ENCODE results near the gene FYCO1.
A peak's percentile ranks its signal among the peaks of the same experiment; 100 is the strongest.

The FYCO1 gene

DNA sequence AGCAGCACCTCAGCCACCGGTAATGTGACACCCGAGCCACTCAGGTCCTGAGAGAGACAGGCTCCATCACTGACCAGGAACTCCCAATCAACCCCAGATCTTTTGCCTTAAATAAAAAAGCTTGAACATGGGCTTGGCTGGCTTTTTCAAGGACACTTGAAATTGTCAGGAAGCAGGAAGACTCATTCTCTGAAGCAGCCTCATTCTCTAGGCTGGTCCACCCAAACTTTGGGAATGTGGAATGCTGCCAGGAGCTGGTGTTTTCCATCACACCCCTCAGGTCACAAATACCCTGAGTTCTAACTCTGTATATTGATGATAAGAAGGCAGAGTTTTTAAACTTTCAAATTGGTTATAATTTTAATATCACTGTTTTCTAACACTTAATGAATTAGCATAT, 35.3 kb downstream of the FYCO1 start:
- DNase-seq, result no peak

DNA sequence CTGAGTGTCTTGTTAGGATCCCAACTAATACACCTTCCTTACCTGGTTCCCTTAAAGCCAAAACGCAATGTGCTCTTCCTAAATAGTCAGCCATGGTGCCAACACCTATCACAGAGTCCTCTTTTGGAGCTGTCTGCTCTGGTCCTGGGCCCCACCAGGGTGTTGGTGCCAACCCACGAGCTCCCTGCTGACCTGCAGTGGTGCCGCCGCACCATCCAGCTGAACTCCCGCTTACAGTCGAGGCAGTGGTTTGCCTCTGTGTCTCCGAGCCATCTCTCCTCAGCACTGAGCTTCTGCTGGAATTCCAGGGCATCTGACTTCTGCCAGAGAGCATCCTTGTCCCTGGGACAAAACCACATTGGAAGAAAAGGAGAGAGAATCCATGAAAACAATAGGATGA, 36.4 kb downstream of the FYCO1 start:
- no peak for DNase-seq

DNA sequence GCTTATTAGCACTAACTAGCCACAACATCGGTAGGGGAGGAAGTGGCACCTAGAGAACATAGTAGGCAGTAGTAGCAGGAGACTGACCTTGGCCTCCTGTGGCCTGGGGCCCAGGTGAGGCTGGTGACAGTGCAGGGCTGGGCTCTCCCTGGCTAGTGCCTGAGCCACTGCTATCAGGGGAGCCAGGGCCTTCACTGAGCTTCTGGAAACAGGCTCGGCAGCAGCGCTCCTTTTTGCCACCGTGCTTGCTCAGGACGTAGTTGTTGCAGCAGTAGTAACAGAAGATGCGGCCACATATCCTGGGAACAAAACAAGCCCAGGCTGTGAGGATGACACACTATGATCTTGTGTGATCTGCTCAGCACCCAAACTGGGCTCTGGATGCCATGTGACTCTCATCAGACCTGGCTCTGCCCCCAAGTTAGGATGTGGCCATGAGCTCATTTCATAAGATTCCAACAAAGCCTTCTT, 37.3 kb downstream of the FYCO1 start:
- DNase-seq, result no peak

DNA sequence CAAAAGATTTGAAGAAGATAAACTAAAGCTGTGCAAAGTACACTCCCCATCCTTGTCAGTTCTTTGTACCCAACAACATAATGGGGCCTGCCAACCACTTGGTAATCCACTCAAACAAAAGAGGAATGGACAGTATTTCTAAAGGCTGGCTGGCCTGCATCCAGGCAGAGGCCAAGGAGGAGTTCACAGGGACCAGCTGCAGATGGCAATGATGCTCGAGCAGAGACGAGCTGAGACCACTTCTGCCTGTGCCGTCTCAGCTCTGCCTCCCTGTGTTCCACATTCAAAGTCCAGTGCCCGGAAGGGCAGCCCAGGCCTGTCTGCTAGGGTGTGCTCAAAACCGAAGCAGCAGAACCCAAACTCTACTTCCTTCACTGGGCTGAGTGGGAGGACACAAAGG, 38.0 kb downstream of the FYCO1 start:
- no peak for DNase-seq

DNA sequence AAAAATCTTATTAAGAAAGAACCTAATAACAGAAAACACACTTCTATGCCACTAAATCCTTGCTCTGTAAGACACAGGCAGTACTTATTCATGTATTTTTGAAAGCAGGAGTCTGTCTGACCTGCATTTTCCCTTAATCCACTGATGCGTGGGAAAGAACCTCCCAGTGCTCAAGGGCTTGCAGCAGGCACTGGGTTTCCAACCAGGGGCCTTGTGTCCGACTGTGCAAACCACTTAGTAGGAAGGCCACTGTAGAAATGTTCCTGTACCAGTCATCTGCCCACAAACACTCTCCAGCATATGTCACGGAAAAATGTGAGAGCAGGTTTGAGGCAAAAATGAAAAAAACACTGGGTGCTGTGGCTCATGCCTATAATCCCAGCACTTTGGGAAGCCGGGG, 39.9 kb downstream of the FYCO1 start:
- no peak for DNase-seq

DNA sequence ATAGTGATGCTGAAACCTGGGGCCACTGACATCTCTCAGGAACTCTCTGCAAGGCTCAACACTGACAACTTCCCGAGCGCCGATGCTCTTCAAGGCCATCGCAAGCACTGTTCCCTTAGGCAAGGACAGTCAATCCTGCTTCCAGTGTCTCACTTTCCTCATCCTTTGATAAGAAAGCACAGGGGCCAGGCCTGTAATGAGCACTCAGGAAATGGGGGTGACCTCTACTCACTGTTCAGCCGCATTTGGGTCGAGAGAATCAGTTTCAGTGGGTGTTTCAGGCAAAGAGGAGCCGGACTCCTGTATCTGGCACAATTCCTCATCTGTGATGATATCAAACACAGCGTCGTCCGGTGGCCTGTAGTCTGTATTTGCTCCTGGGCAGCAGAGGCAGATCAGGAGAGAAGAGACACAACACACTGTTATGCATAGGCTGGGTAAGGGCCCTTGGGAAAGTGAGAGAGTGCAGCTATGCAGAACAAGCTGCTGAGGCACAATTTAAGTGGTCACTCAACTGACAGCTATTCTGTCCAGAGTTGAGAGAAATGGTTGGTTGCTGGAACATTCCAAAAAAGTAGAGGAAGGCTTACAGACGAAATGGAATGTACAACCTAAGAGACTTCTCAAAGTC, 40.5 kb downstream of the FYCO1 start:
- DNase-seq, result no peak

DNA sequence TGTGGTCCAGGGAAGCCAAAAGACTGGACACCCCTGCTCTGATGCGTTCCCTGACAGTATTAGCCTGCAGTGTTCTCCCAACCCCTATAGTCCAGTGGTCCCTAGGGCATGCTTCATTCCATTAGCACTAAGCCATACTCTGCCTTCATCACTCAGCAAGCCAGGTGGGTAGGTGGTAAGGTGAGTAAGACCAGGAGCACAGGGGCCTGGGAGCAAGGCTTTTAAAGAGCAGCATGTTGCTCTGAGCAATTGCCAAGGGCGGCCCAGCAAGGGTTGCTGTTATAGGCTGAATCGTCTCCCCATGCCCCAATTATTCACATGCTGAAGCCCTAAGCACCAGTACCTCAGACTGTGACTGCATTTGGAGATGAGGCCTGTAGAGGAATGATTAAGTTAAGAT, 41.3 kb downstream of the FYCO1 start:
- DNase-seq, result no peak

DNA sequence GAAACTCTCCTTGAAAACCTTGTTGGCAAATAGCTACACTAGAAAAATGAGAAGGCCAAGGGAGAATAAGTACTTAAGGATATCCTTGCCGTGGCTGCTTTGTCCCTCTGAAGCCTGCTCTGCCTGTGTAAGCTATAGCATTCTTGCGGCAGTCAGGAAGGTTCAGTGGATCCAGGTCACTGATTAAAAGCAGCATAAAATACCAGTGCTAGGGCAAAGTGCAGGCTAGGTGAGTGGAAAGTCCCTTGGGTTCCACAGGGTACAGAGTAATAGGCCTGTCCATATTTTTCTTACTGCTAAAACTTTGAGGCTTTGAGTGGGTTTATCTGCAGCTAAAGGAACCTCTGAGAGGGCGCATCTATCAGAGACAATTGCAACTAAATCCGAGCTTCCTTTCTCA, 42.1 kb downstream of the FYCO1 start:
- no peak for DNase-seq

DNA sequence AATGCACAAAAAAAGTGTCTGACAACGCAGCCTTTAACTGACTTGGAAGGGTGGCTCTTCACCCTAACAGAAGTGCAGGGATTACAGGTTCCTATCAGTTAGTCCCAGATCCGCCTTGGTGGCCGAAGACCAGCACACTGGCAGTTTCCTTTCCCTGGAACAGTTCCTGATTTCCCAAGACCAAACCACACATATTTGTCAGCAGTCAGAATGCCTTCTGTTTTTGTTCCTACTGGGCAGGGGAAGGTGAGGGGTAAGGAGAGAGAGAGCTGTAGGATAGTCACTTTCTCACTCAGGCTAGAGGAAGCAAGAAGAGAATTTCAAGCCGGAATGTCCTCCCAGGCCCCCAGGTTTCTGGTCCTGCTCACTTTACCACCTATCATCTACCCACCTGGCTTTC, 43.2 kb downstream of the FYCO1 start:
- no peak for DNase-seq

DNA sequence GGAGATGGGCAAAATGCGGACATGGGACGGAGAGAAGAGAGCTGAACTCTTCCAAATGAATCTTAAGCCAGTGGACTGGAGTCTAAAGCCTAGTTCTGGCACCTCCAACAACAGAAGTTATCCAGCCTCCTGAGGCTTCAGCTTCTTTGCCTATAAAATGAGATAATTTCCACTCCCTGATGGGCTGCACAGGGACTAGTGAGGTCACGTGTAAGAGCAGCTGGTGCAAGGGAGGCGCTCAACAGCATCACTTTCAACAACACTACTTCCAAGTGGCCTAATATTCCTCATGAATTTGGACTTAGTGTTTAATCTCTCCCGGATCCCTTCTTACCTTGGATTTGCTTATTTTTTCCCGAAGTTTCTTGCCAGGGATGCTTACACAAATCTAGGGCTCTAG, 43.7 kb downstream of the FYCO1 start:
- DNase-seq, result no peak

DNA sequence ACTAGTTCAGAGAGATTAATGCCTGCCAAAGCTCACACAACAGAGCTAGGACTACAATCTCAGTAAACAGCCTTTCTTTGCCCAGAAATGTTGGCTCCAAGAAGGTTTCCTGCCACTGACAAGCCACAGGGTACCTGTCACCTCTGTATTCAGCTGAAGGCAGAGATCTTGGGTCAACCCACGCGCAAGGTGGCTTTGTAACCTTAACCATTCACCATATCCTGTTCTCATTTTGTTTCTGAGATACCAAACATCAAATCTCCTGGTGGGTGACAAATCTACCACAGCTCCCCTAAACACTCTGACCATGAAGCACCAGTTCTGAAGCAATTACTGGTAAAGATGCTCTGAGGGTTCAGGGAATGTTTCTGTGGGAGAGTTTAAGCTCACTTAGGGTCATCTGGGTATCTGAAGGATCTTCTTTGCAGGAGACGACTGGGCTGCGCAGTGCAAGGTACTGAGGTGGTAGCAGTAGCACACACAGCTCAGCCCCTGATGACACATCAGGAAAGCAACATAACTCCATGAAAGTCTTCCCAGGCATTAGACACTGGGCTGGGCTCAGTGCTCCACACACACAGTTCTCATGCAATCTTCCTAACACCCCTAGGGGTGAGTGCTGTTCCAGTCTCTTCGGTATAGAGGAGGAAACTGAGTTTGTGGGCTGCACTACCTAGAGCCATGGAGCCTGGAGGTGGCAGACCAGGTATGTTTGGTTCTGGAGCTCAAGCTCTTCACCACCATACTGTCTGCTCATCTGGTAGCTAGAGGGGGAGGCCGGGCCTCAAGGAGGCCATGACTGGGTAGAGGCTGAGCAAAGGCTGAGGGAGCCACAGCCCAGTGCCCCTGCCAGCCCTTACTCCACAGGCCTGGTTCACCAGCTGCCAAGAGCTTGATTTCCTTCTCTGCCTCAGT, 44.7 kb downstream of the FYCO1 start:
- DNase-seq, result no peak

DNA sequence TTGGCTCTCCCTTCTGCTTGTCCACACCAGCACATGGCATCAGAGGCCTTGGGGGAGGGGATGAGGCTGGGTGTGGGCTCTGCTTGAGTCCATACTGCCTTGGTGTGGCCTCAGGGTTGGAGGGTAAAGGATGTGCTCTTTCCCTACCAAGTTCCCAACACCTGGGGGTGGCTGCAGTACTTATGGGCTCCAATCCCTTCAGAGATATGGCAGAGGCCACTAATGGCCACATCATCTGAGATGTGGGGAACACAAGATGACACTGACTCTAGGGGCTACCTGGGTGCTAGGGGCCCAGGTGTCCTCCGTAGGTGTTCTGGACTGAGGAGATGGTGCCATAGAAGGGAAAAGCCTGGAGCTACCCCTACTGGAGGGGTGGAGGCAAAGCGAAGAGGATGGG, 45.5 kb downstream of the FYCO1 start:
- no peak for DNase-seq

DNA sequence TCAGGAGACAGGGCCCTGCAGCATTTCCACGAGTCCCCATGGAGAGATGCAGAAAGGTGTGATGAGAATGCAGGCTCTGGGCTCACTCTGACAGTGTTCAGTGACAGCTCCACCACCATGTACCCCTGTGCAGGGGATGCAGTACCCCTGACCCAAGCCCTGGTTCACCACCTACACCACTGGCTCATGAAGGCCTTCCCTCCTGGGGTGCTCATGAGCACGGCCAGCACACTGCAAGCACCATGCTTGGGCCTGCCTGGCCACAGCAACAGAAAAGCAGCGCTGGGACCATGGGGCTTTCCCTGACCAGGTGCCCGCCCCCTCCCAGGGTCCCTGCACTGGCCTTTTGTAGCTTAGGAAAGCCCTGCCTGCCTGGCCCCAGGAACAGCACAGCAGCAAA, 46.2 kb downstream of the FYCO1 start:
- DNase-seq, result no peak

DNA sequence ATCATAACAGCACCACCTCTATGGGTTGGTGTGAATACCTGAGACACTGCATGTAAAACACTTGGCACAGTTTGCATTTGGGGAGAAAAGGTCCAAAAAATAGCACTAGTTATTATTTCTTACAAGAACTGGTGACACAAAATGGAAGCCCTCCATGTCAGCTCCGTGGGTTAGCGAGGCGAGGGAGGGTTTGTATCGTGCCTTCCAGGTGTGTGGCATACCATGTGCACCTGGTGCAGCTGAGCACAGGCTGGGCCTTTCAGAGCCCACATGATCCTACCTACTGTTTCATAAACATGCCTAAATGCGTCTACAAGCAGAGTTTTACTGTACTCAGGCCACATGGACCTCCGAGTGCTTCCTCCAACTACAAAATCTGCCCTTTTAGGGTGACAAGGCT, 46.7 kb downstream of the FYCO1 start:
- DNase-seq, result no peak

DNA sequence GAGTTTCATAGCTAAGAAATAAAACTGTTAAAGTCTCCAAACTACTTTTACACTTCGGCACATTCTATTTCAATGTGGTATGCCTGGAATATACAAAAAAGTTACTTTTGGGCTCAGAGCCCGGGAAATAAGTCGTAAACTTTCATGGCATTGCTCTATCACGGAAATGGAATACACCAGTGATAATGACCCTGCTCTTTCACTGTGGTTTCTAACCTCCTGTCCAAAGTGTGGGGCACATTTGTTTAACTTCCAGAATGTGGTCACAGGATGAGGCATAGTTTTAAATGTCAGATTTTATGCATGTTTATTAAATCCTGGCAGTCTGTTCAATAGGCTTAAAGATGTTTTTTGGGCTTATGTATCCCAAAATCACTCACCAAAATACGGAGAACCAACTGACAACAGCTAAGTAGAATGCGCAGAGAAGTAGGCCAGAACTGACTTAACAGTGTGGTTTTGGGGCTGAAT, 47.3 kb downstream of the FYCO1 start:
- no peak for DNase-seq

DNA sequence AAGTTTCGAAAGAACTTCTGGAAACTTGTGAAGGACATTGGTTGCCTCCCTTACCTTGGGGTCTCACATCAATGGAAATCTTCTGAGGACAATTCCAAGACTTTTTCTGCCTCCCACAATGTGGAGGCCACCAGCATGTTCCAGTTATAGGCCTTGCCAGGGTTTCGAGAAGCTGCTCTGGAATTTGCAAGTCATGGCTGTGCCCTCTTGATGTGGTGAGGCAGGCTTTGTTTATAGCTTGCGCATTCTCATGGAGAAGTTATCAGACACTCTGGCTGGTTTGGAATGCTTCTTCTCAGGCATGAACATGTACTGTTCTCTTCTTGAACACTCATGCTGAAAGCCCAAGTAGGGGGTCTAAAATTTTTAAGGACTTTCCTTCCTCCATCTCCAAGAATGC, 48.3 kb downstream of the FYCO1 start:
- no peak for DNase-seq

DNA sequence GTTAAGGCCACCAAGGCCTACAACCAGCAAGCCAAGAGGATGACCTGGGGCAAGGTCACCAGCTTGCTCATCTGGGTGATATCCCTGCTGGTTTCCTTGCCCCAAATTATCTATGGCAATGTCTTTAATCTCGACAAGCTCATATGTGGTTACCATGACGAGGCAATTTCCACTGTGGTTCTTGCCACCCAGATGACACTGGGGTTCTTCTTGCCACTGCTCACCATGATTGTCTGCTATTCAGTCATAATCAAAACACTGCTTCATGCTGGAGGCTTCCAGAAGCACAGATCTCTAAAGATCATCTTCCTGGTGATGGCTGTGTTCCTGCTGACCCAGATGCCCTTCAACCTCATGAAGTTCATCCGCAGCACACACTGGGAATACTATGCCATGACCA, 48.7 kb downstream of the FYCO1 start:
- DNase-seq, result no peak

DNA sequence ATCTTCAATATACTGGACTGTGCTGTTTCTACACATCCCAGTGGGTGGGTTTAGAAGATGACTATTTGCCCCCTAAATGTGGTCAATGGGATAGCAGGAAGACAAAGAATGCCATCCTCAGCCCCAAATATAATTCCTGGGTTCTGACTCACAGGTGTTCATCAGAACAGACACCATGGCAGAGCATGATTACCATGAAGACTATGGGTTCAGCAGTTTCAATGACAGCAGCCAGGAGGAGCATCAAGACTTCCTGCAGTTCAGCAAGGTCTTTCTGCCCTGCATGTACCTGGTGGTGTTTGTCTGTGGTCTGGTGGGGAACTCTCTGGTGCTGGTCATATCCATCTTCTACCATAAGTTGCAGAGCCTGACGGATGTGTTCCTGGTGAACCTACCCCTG, 49.3 kb downstream of the FYCO1 start:
- no peak for DNase-seq

DNA sequence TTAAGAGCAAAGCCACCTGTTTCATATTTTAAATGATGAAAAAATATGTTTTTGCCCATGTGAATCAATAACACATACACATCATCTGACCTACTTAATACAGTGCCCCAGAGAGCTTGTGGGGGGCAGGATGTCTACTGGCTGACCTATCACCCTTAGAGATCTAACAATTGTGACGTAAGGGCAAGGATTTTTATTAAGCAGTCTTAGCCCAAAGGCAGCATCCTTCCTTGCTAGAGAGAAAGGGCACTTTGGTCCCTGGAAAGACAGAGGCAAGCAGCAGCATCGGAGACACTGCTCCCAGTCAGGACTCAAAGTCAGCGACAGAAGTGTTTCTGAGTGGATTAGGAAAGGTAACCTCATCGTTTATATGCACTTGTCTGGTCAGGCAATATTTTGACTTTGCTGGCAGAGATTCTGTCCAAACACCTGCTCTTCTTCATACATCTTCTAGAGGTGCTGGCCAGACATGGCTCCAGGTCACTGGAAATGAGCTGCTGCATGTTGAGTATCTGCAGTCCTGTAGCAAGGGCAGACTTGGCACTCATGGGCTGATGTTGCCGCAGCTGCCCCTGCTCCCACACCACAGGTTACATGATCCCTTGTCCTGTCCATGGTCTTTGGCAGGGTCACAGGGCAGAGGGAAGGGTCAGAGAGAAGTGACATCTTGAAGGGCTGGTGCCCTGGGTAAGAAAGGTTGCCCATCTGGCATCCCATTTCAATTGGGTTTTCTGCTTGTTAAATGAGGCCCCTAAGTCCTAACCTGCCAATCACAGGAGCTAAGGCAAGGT, 50.6 kb downstream of the FYCO1 start:
- DNase-seq, result no peak

DNA sequence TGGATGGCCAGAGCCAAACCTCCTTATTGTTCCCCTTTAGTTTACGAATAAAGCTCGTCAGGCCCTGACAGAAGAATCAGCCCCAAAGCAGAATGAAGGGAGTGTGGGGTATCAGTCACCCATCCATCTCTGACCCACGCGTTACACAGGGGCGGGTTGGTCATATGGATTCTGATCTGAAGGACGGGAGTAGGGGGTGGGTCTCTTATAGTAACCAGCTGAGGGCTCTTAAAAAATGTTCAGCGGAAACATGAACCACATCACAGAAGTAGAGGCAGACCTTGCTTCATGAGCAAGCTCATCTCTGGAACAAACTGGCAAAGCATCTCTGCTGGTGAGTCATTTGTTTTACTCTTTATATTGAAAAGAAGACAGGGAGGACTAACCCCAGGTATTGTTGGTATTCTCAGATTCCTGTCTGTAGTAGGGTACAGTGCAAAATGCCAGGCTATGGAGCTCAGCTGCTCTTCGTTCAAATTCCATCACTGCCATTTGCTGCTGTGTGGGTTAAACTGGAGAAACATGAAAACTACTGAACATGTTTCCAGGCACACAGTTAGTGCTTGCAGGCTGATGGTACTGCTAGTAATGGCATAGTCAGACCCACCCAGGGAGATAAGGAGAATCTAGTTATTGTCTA, 52.3 kb downstream of the FYCO1 start, which contains the start of gene CXCR6:
Gene CXCR6, plus strand, starts transcription at position 258 of the 640 bp plus-strand sequence. CDS start 3,018 bp downstream, outside the sequence.
- DNase-seq, result no peak

DNA sequence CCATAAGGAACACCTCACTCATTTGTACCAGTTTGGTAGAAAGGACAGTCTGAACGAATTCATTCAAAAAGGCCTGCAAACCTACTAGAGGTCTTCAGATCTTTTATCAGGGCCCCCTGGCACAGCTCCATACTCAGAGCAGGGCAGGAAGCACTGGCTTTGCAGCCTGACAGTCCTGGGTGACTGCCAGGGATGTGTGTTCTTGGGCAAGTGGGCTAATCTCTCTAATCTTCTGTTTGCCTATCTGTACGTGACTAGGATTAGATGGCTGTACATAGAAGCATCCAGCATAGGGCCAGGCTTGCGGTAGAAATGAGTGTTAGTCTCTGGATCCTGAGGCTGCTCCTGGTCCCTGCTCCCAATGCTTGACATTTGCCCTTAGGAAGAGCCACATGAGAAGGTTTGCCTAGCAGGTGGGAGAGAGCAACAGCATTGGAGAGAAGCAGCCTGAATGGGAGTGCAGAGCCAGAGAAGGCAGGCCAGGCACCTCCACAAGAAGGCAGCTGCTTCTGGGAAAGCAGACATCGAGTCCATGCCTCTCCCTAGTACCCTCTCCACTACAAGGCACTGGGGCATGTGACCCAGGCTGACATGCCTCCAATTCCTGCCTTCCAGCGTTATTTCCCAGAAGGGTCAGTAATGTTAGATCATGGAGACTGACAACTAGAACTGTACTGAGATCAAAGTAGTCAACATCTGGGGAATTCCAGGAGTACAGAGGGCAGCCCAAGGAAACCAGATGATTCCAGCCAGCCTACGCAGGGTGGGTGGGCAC, 53.4 kb downstream of the FYCO1 start:
- DNase-seq, result peak; percentile 22

DNA sequence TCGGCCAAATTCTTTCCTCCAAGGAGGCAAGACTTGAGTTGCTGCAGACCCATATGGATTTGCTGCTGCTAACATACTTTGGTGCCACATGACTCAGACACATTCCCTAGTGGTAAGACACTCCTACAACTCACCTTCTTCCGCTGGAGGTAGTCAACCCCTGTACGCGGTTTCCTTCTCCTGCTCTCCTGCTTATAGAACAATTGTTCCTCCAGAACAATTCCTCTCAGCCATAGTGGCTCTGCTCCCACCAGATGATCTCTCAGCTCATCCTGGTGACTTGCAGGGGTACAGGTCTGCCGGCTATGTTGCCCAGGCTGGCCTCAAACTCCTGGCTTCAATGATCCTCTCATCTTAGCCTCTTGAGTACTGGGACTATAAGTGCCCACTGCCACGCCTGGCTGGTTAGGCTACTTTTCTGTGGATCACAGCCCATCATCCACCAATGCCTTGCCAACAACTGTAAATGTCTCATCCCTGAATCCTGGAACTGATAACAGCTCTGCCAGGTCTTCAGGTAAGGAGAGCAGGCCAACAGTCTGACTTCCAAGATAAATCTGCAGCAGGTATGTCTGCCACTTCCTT, 54.8 kb downstream of the FYCO1 start:
- no peak for DNase-seq
